GM18519 (cell line): ENCODE data around the gene SLC25A21.
"Not testable (repeated sequence)": the region's sequence is repeated elsewhere in the genome, so short reads cannot be mapped to it uniquely, and the experiment has no call there.

ENCODE experiments used
- ATAC-seq: cut with Tn5 transposase; IDR thresholded peaks from one replicate; pipeline ENCODE4 v1.9.1; 2021; ENCODE audit warnings: mild to moderate bottlenecking, moderate library complexity; ENCODE audit not compliant: unreplicated experiment, low FRiP score

The SLC25A21 gene

GRCh38 chr14:37093364-37093763, 79.0 kb downstream of the SLC25A21 start:
- no peak for ATAC-seq

- no peak for ATAC-seq
Measured at GRCh38 chr14:37091651-37092050, 80.8 kb downstream of the SLC25A21 start.

- ATAC-seq = no peak
Measured at GRCh38 chr14:37090026-37090425, 82.4 kb downstream of the SLC25A21 start.

DNA sequence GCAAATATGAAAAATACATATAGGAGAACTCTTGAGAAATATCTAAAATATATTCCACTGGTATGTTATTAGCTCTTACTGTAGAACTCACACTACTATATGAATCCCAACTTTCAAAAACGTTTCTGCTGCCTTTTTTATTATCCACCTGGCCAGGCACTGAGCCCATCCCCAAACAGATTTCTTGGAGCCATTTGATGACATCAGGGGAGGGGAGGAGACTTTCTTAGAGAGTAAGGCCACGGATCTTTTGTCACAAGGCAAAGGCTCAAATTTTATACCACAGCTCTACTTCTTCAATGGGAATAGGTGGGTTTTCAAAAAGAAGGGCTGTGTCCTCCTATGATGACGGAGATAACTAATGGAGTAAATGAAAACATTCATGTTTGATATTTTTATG, 83.0 kb downstream of the SLC25A21 start:
- no peak for ATAC-seq

DNA sequence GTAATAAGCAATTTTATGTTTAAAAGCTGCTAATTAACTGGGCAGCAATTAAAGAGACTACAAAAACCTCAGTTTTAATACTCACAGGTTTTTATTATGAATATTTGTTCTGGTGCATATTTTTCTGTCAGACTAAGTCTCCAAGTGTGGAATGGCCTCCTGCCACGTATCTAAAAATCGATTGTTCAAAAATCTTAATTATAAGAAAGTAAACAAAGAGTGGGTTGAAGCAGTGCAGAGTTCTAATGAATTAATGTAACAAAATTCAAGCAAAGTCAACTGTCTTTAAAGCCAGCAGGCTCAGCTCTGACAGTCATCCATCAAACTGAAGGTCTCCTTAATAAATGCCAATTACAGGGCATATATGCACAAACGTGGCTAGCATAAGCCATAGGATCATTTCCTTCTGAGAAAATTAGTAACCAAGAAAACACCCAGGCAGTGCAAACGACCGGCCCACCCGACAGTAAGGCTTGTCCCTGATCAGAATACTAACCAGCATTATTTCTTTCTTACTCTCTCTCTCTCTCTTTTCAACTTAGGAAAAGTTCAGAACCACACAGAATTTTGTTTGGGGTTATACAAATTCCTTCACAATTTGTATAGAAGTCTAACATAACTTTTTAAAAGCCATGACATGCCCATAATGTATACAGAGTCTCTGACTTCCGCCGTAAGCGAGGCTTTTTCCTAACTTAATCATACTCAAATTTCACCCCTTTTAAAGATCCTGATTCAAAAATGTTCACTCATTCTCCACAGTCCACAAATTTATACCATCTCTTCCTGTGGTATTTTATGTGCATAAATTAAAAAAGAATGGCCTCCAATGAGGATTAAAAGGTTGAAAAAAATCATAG, 83.8 kb downstream of the SLC25A21 start:
- ATAC-seq = no peak

DNA sequence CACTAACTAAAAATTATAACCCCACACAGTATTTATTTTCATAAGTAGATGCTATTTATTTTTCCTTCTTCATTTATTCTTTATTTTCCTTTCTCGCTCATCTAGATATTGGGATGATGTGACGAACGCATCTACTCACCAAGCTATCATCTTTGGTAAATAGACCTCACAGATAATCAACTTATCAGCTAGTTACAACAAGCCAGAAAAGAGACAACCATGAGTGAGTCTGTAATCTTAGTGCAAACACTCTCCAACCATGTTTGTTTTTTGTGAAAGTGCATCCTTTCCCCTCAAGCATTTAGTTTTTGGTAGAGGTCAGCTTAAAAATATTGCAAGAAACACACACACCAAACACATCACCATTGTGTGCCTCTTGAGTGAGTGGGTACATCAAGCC, 84.9 kb downstream of the SLC25A21 start:
- no peak for ATAC-seq

DNA sequence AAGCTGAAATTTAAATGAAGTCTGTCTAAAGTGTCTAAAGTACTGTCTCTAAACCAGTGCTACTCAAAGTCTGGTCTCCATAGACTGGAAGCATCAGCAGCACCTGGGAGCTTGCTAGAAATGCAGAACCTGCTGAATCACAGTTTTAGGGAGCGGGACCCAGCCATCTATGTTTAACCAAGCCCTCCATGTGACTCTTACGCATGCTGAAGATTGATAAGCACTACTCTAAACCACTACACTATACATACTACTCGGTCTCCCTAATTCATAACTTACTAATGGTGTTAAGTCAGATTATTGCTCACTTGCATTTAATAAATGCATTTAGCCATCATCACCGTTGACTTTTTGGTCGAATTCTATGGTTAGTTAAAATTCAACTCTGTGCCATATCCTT, 88.8 kb downstream of the SLC25A21 start:
- ATAC-seq = no peak

GRCh38 chr14:37082449-37082848, 90.0 kb downstream of the SLC25A21 start:
- no peak for ATAC-seq

- no peak for ATAC-seq
Measured at GRCh38 chr14:37081856-37082255, 90.5 kb downstream of the SLC25A21 start.

DNA sequence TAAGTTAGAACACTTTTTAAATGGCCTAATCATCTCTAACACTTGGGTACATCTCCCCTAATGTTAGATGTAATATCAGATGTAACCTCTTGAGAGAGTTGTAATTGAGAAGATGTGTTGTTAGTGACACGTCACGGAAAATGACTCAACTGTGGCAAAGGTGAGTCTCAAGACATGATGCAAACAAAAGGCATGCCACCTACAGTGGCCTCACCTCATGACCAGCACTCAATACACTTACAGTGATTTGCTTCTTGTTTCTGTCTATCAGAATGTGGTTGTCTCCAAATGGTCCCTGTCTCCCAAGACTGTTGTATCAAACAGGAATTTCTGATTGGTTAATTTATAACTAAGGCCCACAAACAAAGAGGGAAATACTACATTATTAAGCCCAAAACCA, 91.2 kb downstream of the SLC25A21 start:
- ATAC-seq = no peak

GRCh38 chr14:37078131-37078530, 94.3 kb downstream of the SLC25A21 start:
- no peak for ATAC-seq

DNA sequence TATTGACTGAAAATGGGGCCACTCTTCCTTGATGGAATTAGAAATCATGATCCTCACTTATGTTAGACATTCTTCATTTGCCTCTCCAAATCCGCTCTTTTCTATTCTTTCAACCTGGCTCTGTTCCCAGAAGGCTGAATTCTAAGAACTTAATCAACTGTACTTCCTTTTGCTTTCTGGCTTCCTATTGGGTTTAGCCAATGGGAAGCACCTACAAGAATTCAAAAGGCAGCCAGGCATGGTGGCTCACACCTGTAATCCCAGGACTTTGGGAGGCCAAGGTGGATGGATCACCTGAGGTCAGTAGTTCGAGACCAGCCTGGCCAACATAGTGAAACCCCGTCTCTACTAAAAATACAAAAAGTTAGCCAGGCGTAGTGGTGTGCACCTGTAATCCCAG, 98.1 kb downstream of the SLC25A21 start:
- not testable (repeated sequence) for ATAC-seq

GRCh38 chr14:37063467-37064240, 108.8 kb downstream of the SLC25A21 start:
- no peak for ATAC-seq

GRCh38 chr14:37062191-37062803, 110.1 kb downstream of the SLC25A21 start:
- ATAC-seq = no peak

GRCh38 chr14:37061697-37062096, 110.7 kb downstream of the SLC25A21 start:
- ATAC-seq = no peak

GRCh38 chr14:37060496-37061260, 111.7 kb downstream of the SLC25A21 start:
- ATAC-seq = no peak

DNA sequence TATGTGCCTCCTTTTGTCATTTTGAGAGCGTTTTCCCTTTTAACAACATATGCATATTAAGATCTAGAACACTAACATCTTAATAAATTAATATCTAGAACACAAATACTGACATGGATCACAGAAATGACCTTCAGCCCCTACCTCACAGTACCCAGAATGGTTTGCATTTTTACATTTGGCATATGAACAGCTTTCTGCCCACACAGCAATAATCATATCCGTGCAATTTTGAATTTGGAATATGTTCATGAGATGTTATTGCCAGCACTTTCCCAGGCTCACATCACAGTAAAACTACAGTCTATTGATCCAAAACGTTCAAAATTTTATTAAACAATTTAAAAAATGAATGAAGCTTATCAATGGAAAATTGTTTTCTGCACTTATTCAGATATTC, 114.6 kb downstream of the SLC25A21 start:
- no peak for ATAC-seq

DNA sequence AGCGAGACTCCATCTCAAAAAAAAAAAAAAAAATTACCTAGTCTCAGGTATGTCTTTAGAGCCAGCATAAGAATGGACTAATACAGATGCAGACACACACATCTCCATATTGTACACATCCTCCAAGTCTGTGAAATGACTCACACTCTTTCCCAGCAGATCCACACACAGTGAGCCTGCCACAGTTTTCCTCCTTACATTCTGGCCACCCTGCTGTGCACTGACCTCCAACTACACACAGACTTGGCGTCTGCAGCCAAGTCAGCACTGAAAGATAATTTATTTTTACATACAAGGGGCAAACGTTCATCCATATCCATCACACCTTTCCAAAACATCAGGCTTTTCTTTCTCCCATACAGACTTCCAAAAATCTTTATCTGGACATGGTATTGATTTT, 115.9 kb downstream of the SLC25A21 start:
- ATAC-seq = no peak

DNA sequence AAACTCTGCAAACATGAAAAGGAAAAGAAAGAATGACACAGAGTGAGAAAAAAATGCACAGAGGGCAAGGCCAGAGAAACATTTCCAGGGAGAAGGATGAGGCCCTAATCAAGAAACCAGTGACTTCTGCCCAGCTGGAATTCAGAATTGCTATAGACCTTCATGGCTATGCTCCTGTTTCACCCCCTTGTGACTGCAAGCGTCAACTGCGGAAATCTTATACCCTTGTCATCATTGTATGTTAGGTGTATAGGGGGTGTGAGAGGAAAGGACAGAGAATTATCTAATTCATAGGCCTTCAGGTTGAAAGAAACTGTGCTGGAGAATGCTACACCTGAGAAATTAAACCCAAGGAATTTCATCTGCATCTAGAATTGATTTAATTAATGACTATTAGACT, 117.5 kb downstream of the SLC25A21 start:
- ATAC-seq = no peak

DNA sequence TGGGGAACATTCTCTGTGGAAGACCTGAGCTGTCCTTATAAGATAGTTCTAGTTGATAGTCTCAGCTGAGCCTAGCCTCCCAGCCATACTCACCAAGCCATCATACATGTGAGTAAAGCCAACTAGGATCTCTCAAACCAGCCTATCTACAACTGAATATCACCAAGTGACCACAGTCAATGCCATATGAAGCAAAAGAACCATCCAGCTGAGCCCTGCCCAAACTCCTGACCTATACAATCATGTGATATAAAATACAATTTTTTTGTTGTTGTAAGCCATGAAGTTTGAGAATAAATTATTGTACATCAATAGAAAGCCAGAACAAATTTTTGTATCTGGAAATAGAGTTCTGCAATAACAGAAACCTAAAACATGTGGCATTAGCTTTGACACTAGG, 118.3 kb downstream of the SLC25A21 start:
- no peak for ATAC-seq

- no peak for ATAC-seq
Measured at GRCh38 chr14:37051680-37052079, 120.7 kb downstream of the SLC25A21 start.
